HepG2 (cell line): ENCODE measurements around the gene SRRM3. TPM values are rescaled to one million over a fixed set of nuclear protein-coding genes. Genes with fewer than 3 reads are reported as not detected.

ENCODE experiments used
- ATAC-seq: fragments of 200-7000 bp; cut with Tn5 transposase; 3 replicates; pipeline ENCODE4 v1.9.1; 2020; ENCODE audit warnings: mild to moderate bottlenecking, moderate library complexity
- BruUV-seq: library from RNA; stranded (reverse); fragments of 400-500 nt; replicated peaks from 2 replicates; lab custom pipeline; 2021; lab: Mats Ljungman, UMichigan
- CTCF ChIA-PET: fragments of 300-600 bp; formaldehyde crosslinking; extraction: SDS; loops from one replicate; lab custom pipeline; 2021; ENCODE audit warnings: low total read pairs, inconsistent platforms, low intra/inter-chr PET ratio; lab: Yijun Ruan, JAX
- POLR2A ChIA-PET: fragments of 350-600 bp; sonication (Branson Sonifier 250); formaldehyde crosslinking; loops from one replicate; lab custom pipeline; 2020; ENCODE audit warnings: antibody characterized with exemption, inconsistent platforms; lab: Yijun Ruan, JAX
- DNase-seq: peaks from one replicate; pipeline ENCODE4 v3.0.0-alpha.2; 2015; ENCODE audit warnings: low spot score
- FAIRE-seq: peaks from 3 replicates; lab custom pipeline; 2011; peaks lifted over from hg19 to GRCh38; lab: Jason Lieb, UNC
- H2AFZ ChIP-seq: one replicate; pipeline ENCODE4 v1.6.1; 2011; ENCODE audit warnings: low read length, inconsistent platforms
- H3K27ac ChIP-seq: fragments of 300-600 bp; 3 replicates; pipeline ENCODE4 v1.8.0; 2011; ENCODE audit warnings: mixed run types, mild to moderate bottlenecking, mixed read lengths, low read length, inconsistent platforms; ENCODE audit not compliant: insufficient read depth; ENCODE audit errors: extremely low read length
- H3K27me3 ChIP-seq, 2 experiments: fragments of 200-600 bp in 1 of 2; 2 replicates in 1 of 2; 3 replicates in 1 of 2; pipeline versions ENCODE4 v1.6.0 to v1.8.0; 2011; ENCODE audit warnings: low read length in 2 of 2, mild to moderate bottlenecking in 2 of 2, moderate library complexity in 2 of 2, inconsistent platforms in 1 of 2; ENCODE audit not compliant: insufficient read depth in 2 of 2, control insufficient read depth in 1 of 2
- H3K36me3 ChIP-seq, 2 experiments: fragments of 200-600 bp in 1 of 2; replicated peaks in 1 of 2; 2 replicates in 1 of 2; 3 replicates in 1 of 2; pipeline versions ENCODE4 v1.5.1 to v1.8.0; 2011; ENCODE audit warnings: low read length in 2 of 2, inconsistent platforms in 1 of 2; ENCODE audit not compliant: insufficient read depth in 2 of 2, control insufficient read depth in 1 of 2
- H3K4me1 ChIP-seq: 2 replicates; pipeline ENCODE4 v1.5.1; 2012; ENCODE audit warnings: low read length, inconsistent platforms; ENCODE audit not compliant: insufficient read depth
- H3K4me2 ChIP-seq: 2 replicates; pipeline ENCODE4 v1.6.0; 2011; ENCODE audit warnings: low read depth, low read length, inconsistent platforms
- H3K4me3 ChIP-seq, 3 experiments: fragments of 200-600 bp in 1 of 3; sonication (generic), shearing (Covaris generic) in 1 of 3; replicated peaks in 1 of 3; 2 replicates each; pipeline ENCODE4 v1.5.1; 2011 to 2016; ENCODE audit warnings: low read length in 3 of 3, inconsistent platforms in 2 of 3, low read depth in 2 of 3, mild to moderate bottlenecking in 2 of 3, control low read depth in 1 of 3, mixed read lengths in 1 of 3; ENCODE audit not compliant: insufficient read depth in 1 of 3
- H3K79me2 ChIP-seq: one replicate; pipeline ENCODE4 v1.6.1; 2011; ENCODE audit warnings: low read length, inconsistent platforms; ENCODE audit not compliant: insufficient read depth
- H3K9ac ChIP-seq: 2 replicates; pipeline ENCODE4 v1.6.0; 2011; ENCODE audit warnings: mild to moderate bottlenecking, low read depth, low read length, inconsistent platforms; ENCODE audit not compliant: insufficient read depth
- H3K9me3 ChIP-seq: 2 replicates; pipeline ENCODE4 v1.5.1; 2012; ENCODE audit warnings: mild to moderate bottlenecking, low read length
- H4K20me1 ChIP-seq: 2 replicates; pipeline ENCODE4 v1.6.0; 2011; ENCODE audit warnings: inconsistent platforms, mild to moderate bottlenecking, low read length, moderate library complexity; ENCODE audit not compliant: insufficient read depth
- HNRNPK ChIP-seq: fragments of 200-400 bp; formaldehyde crosslinking; IDR thresholded peaks from 2 replicates; pipeline ENCODE4 v1.6.1; 2018; ENCODE audit warnings: low read length, low read depth, moderate library complexity, mild to moderate bottlenecking; ENCODE audit not compliant: poor library complexity, severe bottlenecking
- MXD1 ChIP-seq: sonication (generic); formaldehyde crosslinking; IDR thresholded peaks from 2 replicates; pipeline ENCODE4 v1.4.0; 2020; ENCODE audit warnings: mild to moderate bottlenecking, missing genetic modification reagents
- NR3C1 ChIP-seq: sonication (generic); formaldehyde crosslinking; IDR thresholded peaks from 2 replicates; pipeline ENCODE4 v1.4.0; 2020; ENCODE audit warnings: missing genetic modification reagents
- SNAPC4 ChIP-seq: sonication (generic); formaldehyde crosslinking; IDR thresholded peaks from 2 replicates; pipeline ENCODE4 v1.4.0; 2020; ENCODE audit warnings: mild to moderate bottlenecking, missing genetic modification reagents
- THAP11 ChIP-seq: IDR thresholded peaks from 2 replicates; pipeline ENCODE4 v1.6.1; 2016; ENCODE audit warnings: missing biosample characterization, missing genetic modification reagents
- ZNF724P ChIP-seq: sonication (generic); formaldehyde crosslinking; IDR thresholded peaks from 2 replicates; pipeline ENCODE4 v1.8.0; 2022; ENCODE audit warnings: missing genetic modification reagents, borderline replicate concordance
- WGBS: methylation state at CpG from one replicate; pipeline ENCODE4 v1.1.6; 2017; ENCODE audit warnings: low lambda C conversion rate; 5-methylcytosine and 5-hydroxymethylcytosine counted together
- in situ Hi-C: cut with HindIII; loops from 2 replicates; pipeline ENCODE4 v1.10.0; 2017; ENCODE audit warnings: low pct_unique_long_range_greater_than_20kb; ENCODE audit not compliant: extremely low pct_ligation_motif_present
- intact Hi-C: fragments of 100-400 bp; cut with micrococcal nuclease; formaldehyde crosslinking; loops from one replicate; pipeline ENCODE4 v1.10.0; 2022; ENCODE audit not compliant: unreplicated experiment
- polyA plus RNA-seq, 8 experiments: library from polyadenylated mRNA; depleted of rRNA in 3 of 8; stranded (reverse) in 7 of 8; unstranded in 1 of 8; fragments of >200 nt; fragmentation: Illumina TruSeq in 4 of 8; extraction: Trizol in 4 of 8; gene quantifications; 2 replicates each; pipeline versions ENCODE4 v1.2.1 to v1.2.3, GENCODE V29; 2011 to 2016; ENCODE audit warnings: low read depth in 4 of 8, missing spikeins in 1 of 8, mixed read lengths in 1 of 8; ENCODE audit not compliant: insufficient read depth in 1 of 8
- total RNA-seq, 5 experiments: library from RNA; depleted of rRNA; stranded (reverse); fragments of >200 nt; fragmentation: Illumina TruSeq; extraction: Trizol; gene quantifications; 2 replicates each; pipeline ENCODE4 v1.2.3, GENCODE V29; 2016; ENCODE audit warnings: low read depth in 1 of 5

SRRM3 gene
- total and polyA plus RNA-seq, 2 of the 13 experiments (the other 11 are each of a cell fraction or from before 2014, with no cell fraction given), result 0.13 to 0.54 TPM

GRCh38 chr7:76222839-76223238 is 21.1 kb downstream of the SRRM3 start (continued):
- TF ChIP-seq THAP11 (CRISPR knock-in tag), result no peak
- no peak for TF ChIP-seq SNAPC4 (CRISPR knock-in tag)
- no peak for TF ChIP-seq ZNF724P (CRISPR knock-in tag)
- TF ChIP-seq, all 625 proteins: peak for 0

- CTCF ChIA-PET, result no interaction called here
- peak; percentile 68 for TF ChIP-seq HNRNPK
- TF ChIP-seq MXD1 (CRISPR knock-in tag), result no peak
- no peak for TF ChIP-seq NR3C1 (CRISPR knock-in tag)
- Histone ChIP-seq H3K4me3 (no peak overlapping the region), H3K36me3 (no peaks in the 10 kb centered on the region), H3K9me3 (no peaks in the 10 kb centered on the region), H4K20me1 (0 out of 2 replicates have a peak, but pooled peaks cover 6% of the 10 kb centered on the region), H3K9ac (no peak overlapping the region), H2AFZ (no peak overlapping the region), H3K79me2 (no peaks in the 10 kb centered on the region), H3K27me3 (peaks cover 0 to 4% of the 10 kb centered on the region in 2 experiments; a peak in 3 of 5 replicates), H3K27ac (no peak overlapping the region), H3K4me2 (no peak overlapping the region), H3K4me1 (peaks cover 18% of the 10 kb centered on the region)
- ATAC-seq (no peak), FAIRE-seq (no peak), DNase-seq (no peak)
- BruUV-seq, result no TSS peak
- WGBS, result 4% methylated on average over 3 of the region's 3 CpGs
- POLR2A ChIA-PET, result interaction anchor here (0.5 kb wide), 1 partner anchor 14 kb away, joined by 3 read pairs; no protein-coding TSS in a partner anchor
- intact Hi-C loops, result no loop called here
- in situ Hi-C loops, result no loop called here
These were observed 21.7 kb downstream of the SRRM3 start for GRCh38 chr7:76223286-76223972.
